Osteocyte (in vitro differentiated cells): ENCODE measurements around the gene CSMD2. TPM values are rescaled to one million over a fixed set of nuclear protein-coding genes. Genes with fewer than 3 reads are reported as not detected.

Experiments
- DNase-seq: peaks from one replicate; pipeline ENCODE4 v3.0.0; 2021; ENCODE audit warnings: mixed read lengths; ENCODE audit not compliant: unreplicated experiment; ENCODE audit errors: extremely low spot score
- H3K27ac Mint-ChIP-seq: one replicate; pipeline ENCODE4 v1.8.0; 2021; ENCODE audit warnings: mild to moderate bottlenecking, mixed read lengths; ENCODE audit not compliant: unreplicated experiment
- H3K27me3 Mint-ChIP-seq: one replicate; pipeline ENCODE4 v1.8.0; 2021; ENCODE audit warnings: mixed read lengths; ENCODE audit not compliant: unreplicated experiment
- H3K36me3 Mint-ChIP-seq: one replicate; pipeline ENCODE4 v1.8.0; 2021; ENCODE audit warnings: mixed read lengths; ENCODE audit not compliant: unreplicated experiment
- H3K4me1 Mint-ChIP-seq: one replicate; pipeline ENCODE4 v1.8.0; 2021; ENCODE audit warnings: mixed read lengths; ENCODE audit not compliant: unreplicated experiment
- H3K4me3 Mint-ChIP-seq: one replicate; pipeline ENCODE4 v1.8.0; 2021; ENCODE audit warnings: mild to moderate bottlenecking, moderate library complexity, mixed read lengths; ENCODE audit not compliant: unreplicated experiment
- H3K9me3 Mint-ChIP-seq: one replicate; pipeline ENCODE4 v1.8.0; 2021; ENCODE audit warnings: mixed read lengths; ENCODE audit not compliant: unreplicated experiment
- CTCF ChIP-seq: fragments of 200-600 bp; sonication (generic); IDR thresholded peaks from 2 replicates; pipeline ENCODE4 v1.5.0; 2021; ENCODE audit warnings: antibody characterized with exemption, mild to moderate bottlenecking, moderate library complexity
- total RNA-seq: library from RNA; stranded (reverse); gene quantifications from 2 replicates; pipeline ENCODE4 v1.2.1, GENCODE V29; 2021

Gene CSMD2
- total RNA-seq, 1 donor from 2014 or later, result not detected

- H3K36me3 Mint-ChIP-seq, result no peaks in the 10 kb centered on the region
Observed at GRCh38 chr1:33898406-33898805, 266.6 kb downstream of the CSMD2 start.

DNA sequence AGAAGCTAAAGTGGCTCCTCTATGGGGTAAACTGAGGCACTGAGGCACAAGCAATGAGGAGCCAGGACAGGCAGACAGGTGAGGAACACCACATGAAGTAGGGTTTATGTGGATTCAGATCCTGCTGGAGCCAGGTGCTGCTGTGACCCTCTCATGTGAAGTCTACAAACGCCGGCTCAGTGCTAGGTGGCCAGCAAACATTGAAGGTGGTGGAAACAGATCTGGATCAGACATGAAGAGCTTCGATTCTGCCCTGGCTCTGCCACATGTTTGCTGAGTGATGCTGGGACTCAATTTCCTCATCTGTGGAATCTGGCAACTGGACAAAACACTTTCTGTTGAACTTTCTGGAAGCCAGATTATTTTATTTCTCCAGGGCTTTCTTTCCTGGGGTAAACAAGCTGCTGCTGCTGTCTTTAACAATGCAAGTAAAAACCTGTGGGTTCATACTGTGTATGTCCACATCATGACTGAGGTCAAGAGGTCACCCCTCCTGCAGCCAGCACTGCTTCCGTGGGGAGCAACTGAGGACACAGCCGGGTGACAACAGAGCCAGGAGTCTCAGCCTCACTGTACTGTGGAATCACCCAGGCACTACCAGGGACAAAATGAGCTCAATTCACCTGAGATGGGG is 267.8 kb downstream of the CSMD2 start:
- H3K27ac Mint-ChIP-seq, result no peak overlapping the region
- TF ChIP-seq CTCF, result no peak
- no peaks in the 10 kb centered on the region for H3K27me3 Mint-ChIP-seq
- no peak for DNase-seq
- no peaks in the 10 kb centered on the region for H3K4me1 Mint-ChIP-seq
- no peak overlapping the region for H3K4me3 Mint-ChIP-seq
- no peaks in the 10 kb centered on the region for H3K36me3 Mint-ChIP-seq
- peaks cover 10% of the 10 kb centered on the region for H3K9me3 Mint-ChIP-seq

More at GRCh38 chr1:33898406-33898805, 266.6 kb downstream of the CSMD2 start:
- H3K4me3 Mint-ChIP-seq, result no peak overlapping the region
- no peak overlapping the region for H3K27ac Mint-ChIP-seq
- H3K9me3 Mint-ChIP-seq, result no peaks in the 10 kb centered on the region
- no peak for DNase-seq
- no peak for TF ChIP-seq CTCF
- H3K27me3 Mint-ChIP-seq, result no peaks in the 10 kb centered on the region
- no peaks in the 10 kb centered on the region for H3K4me1 Mint-ChIP-seq

DNA sequence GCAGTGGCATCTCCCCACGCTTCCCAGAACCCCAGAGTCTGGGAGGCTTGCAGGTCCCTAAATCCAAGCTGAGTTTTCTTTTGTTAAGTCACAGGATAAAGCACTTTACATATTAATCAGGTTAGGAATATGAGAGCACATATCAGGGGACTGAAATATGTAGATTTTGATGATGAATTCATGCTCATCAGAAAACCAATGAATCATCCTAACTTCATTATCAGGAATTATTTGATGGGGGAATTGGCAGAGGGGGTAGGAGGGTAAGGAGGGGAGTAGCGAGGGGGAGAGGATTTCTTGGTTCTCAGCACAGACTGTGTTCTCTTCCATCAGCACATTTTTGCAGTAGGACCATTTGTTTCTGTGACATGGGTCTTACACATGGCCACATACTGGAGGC is 269.1 kb downstream of the CSMD2 start:
- DNase-seq, result no peak
- H3K27ac Mint-ChIP-seq, result no peak overlapping the region
- H3K36me3 Mint-ChIP-seq, result no peaks in the 10 kb centered on the region
- H3K9me3 Mint-ChIP-seq, result peaks cover 10% of the 10 kb centered on the region
- TF ChIP-seq CTCF, result no peak
- no peaks in the 10 kb centered on the region for H3K27me3 Mint-ChIP-seq
- no peak overlapping the region for H3K4me3 Mint-ChIP-seq
- H3K4me1 Mint-ChIP-seq, result no peaks in the 10 kb centered on the region

- H3K4me3 Mint-ChIP-seq, result no peak overlapping the region
- no peaks in the 10 kb centered on the region for H3K27me3 Mint-ChIP-seq
- no peaks in the 10 kb centered on the region for H3K4me1 Mint-ChIP-seq
- TF ChIP-seq CTCF, result no peak
- no peak for DNase-seq
- peaks cover 10% of the 10 kb centered on the region for H3K9me3 Mint-ChIP-seq
- H3K27ac Mint-ChIP-seq, result no peak overlapping the region
- H3K36me3 Mint-ChIP-seq, result no peaks in the 10 kb centered on the region
Observed at GRCh38 chr1:33895396-33895795, 269.6 kb downstream of the CSMD2 start.

DNA sequence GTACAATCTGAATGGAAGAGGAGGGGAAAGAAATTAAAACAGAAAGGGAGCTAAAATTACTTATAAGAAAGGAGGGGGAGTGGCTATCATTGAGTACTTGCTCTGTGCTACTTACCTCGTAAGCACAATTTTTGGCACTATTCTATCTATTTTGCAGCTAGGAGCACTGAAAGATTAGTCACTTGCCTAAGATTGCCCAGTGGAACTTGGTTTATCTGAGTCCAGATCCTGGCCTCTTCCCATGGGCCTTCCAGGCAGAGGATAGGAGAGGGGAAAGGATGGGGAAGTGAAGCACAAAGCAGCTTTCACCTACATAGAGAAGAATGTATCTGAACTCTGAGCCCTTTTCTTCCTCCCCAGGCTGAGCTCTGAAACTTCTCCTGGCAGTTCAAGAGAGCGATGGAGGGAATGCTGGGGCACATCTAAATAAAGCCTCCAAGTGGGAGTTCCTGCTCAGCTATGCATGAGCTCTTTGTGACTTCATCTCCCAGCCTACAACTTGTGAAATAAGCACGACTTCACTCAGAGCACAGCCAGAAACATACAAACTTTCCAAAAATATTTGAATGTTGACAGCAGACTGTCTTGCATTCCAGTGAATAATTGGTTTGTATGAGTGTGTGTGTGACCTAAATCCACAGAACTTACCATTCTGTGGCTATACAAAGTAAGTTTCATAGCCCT is 271.7 kb downstream of the CSMD2 start:
- Mint-ChIP-seq H3K4me3 (no peak overlapping the region), H3K36me3 (no peaks in the 10 kb centered on the region), H3K27ac (no peak overlapping the region), H3K9me3 (peaks cover 10% of the 10 kb centered on the region), H3K4me1 (no peaks in the 10 kb centered on the region), H3K27me3 (no peaks in the 10 kb centered on the region)
- DNase-seq, result no peak
- no peak for TF ChIP-seq CTCF
